ENCODE data around the gene CTNNA2.

GRCh38 chr2:80300346-80300745 lies 787.5 kb downstream of the CTNNA2 start:
- TF ChIP-seq CTCF (IDR thresholded peaks at IDR 0.05) (no peak), POLR2AphosphoS5 (IDR thresholded peaks at IDR 0.05) (no peak), POLR2A (IDR thresholded peaks at IDR 0.05) (no peak), EP300 (IDR thresholded peaks at IDR 0.05) (no peak)
